BLaER1 (cell line): ENCODE data around the gene OR51B4.

Source experiments
- H3K27ac ChIP-seq: shearing (Covaris generic); formaldehyde crosslinking; 2 replicates; pipeline ENCODE4 v1.8.1; 2022
- H3K27me3 ChIP-seq: shearing (Covaris generic); formaldehyde crosslinking; 2 replicates; pipeline ENCODE4 v1.8.1; 2022
- H3K36me3 ChIP-seq: shearing (Covaris generic); formaldehyde crosslinking; 2 replicates; pipeline ENCODE4 v1.8.1; 2022
- H3K4me1 ChIP-seq: shearing (Covaris generic); formaldehyde crosslinking; 2 replicates; pipeline ENCODE4 v1.8.1; 2022
- H3K4me2 ChIP-seq: shearing (Covaris generic); formaldehyde crosslinking; 2 replicates; pipeline ENCODE4 v1.8.1; 2022
- H3K4me3 ChIP-seq: shearing (Covaris generic); formaldehyde crosslinking; 2 replicates; pipeline ENCODE4 v1.8.1; 2022
- H3K9ac ChIP-seq: shearing (Covaris generic); formaldehyde crosslinking; 2 replicates; pipeline ENCODE4 v1.8.1; 2022
- H3K9me3 ChIP-seq: shearing (Covaris generic); formaldehyde crosslinking; 2 replicates; pipeline ENCODE4 v1.8.1; 2022
- H4K20me1 ChIP-seq: shearing (Covaris generic); formaldehyde crosslinking; 2 replicates; pipeline ENCODE4 v1.8.1; 2022
- Cebpa-rat ChIP-seq: shearing (Covaris generic); IDR thresholded peaks from 2 replicates; pipeline ENCODE4 v1.8.1; 2022

Gene OR51B4

GRCh38 chr11:5293028-5293427 is 8.7 kb downstream of the OR51B4 start:
- peaks cover 7% of the 10 kb centered on the region; the same call in 1 of the 2 replicates for H3K9me3 ChIP-seq
- no peak for TF ChIP-seq Cebpa-rat
- H4K20me1 ChIP-seq = no peaks in the 10 kb centered on the region
- H3K4me3 ChIP-seq = no peak overlapping the region
- no peak overlapping the region for H3K9ac ChIP-seq
- H3K4me1 ChIP-seq = no peaks in the 10 kb centered on the region
- H3K36me3 ChIP-seq = no peaks in the 10 kb centered on the region
- no peak overlapping the region for H3K27ac ChIP-seq
- no peak overlapping the region for H3K4me2 ChIP-seq
- H3K27me3 ChIP-seq = no peaks in the 10 kb centered on the region

GRCh38 chr11:5291207-5291838 is 10.4 kb downstream of the OR51B4 start:
- peaks cover 7% of the 10 kb centered on the region; the same call in 1 of the 2 replicates for H3K9me3 ChIP-seq
- no peaks in the 10 kb centered on the region for H4K20me1 ChIP-seq
- no peak for TF ChIP-seq Cebpa-rat
- no peaks in the 10 kb centered on the region for H3K36me3 ChIP-seq
- H3K9ac ChIP-seq = no peak overlapping the region
- no peak overlapping the region for H3K4me2 ChIP-seq
- H3K4me3 ChIP-seq = no peak overlapping the region
- H3K27ac ChIP-seq = no peak overlapping the region
- no peaks in the 10 kb centered on the region for H3K4me1 ChIP-seq
- H3K27me3 ChIP-seq = no peaks in the 10 kb centered on the region

- no peaks in the 10 kb centered on the region for H3K4me1 ChIP-seq
- no peak overlapping the region for H3K4me2 ChIP-seq
- H3K9me3 ChIP-seq = peaks cover 7% of the 10 kb centered on the region; the same call in 1 of the 2 replicates
- H3K27me3 ChIP-seq = no peaks in the 10 kb centered on the region
- H4K20me1 ChIP-seq = no peaks in the 10 kb centered on the region
- H3K36me3 ChIP-seq = no peaks in the 10 kb centered on the region
- no peak for TF ChIP-seq Cebpa-rat
- no peak overlapping the region for H3K9ac ChIP-seq
- H3K4me3 ChIP-seq = no peak overlapping the region
- H3K27ac ChIP-seq = no peak overlapping the region
Observed at GRCh38 chr11:5290106-5290505, 11.6 kb downstream of the OR51B4 start.

GRCh38 chr11:5289696-5290095 is 12.1 kb downstream of the OR51B4 start:
- TF ChIP-seq Cebpa-rat = no peak
- no peaks in the 10 kb centered on the region for H4K20me1 ChIP-seq
- H3K4me2 ChIP-seq = no peak overlapping the region
- H3K4me1 ChIP-seq = no peaks in the 10 kb centered on the region
- H3K4me3 ChIP-seq = no peak overlapping the region
- H3K9ac ChIP-seq = no peak overlapping the region
- H3K9me3 ChIP-seq = peaks cover 7% of the 10 kb centered on the region; the same call in 1 of the 2 replicates
- H3K27ac ChIP-seq = no peak overlapping the region
- no peaks in the 10 kb centered on the region for H3K27me3 ChIP-seq
- no peaks in the 10 kb centered on the region for H3K36me3 ChIP-seq

GRCh38 chr11:5288906-5289550 is 12.7 kb downstream of the OR51B4 start:
- Histone ChIP-seq H3K9me3 (0 out of 2 replicates have a peak, but pooled peaks cover under 1% of the 10 kb centered on the region), H3K4me3 (no peak overlapping the region), H3K4me1 (no peaks in the 10 kb centered on the region), H3K27ac (no peak overlapping the region), H3K4me2 (no peak overlapping the region), H3K9ac (no peak overlapping the region), H4K20me1 (no peaks in the 10 kb centered on the region), H3K27me3 (no peaks in the 10 kb centered on the region), H3K36me3 (no peaks in the 10 kb centered on the region)
- TF ChIP-seq Cebpa-rat = no peak

- Histone ChIP-seq H3K36me3 (no peaks in the 10 kb centered on the region), H3K9ac (no peak overlapping the region), H3K27ac (no peak overlapping the region), H3K9me3 (no peaks in the 10 kb centered on the region), H3K4me2 (no peak overlapping the region), H3K4me1 (no peaks in the 10 kb centered on the region), H3K27me3 (no peaks in the 10 kb centered on the region), H4K20me1 (no peaks in the 10 kb centered on the region), H3K4me3 (no peak overlapping the region)
- no peak for TF ChIP-seq Cebpa-rat
Observed at GRCh38 chr11:5288108-5288905, 13.4 kb downstream of the OR51B4 start.

- no peaks in the 10 kb centered on the region for H3K4me1 ChIP-seq
- no peaks in the 10 kb centered on the region for H3K36me3 ChIP-seq
- H3K4me3 ChIP-seq = no peak overlapping the region
- TF ChIP-seq Cebpa-rat = no peak
- no peak overlapping the region for H3K27ac ChIP-seq
- H3K9ac ChIP-seq = no peak overlapping the region
- H3K27me3 ChIP-seq = no peaks in the 10 kb centered on the region
- no peaks in the 10 kb centered on the region for H4K20me1 ChIP-seq
- H3K9me3 ChIP-seq = no peaks in the 10 kb centered on the region
- H3K4me2 ChIP-seq = no peak overlapping the region
Observed at GRCh38 chr11:5286901-5287300, 14.8 kb downstream of the OR51B4 start.

GRCh38 chr11:5286351-5286750 is 15.4 kb downstream of the OR51B4 start:
- H3K27me3 ChIP-seq = no peaks in the 10 kb centered on the region
- H3K27ac ChIP-seq = no peak overlapping the region
- no peaks in the 10 kb centered on the region for H3K36me3 ChIP-seq
- H3K4me2 ChIP-seq = no peak overlapping the region
- no peaks in the 10 kb centered on the region for H3K4me1 ChIP-seq
- H4K20me1 ChIP-seq = no peaks in the 10 kb centered on the region
- H3K4me3 ChIP-seq = no peak overlapping the region
- no peak for TF ChIP-seq Cebpa-rat
- no peak overlapping the region for H3K9ac ChIP-seq
- H3K9me3 ChIP-seq = no peaks in the 10 kb centered on the region

GRCh38 chr11:5285703-5286340 is 15.9 kb downstream of the OR51B4 start:
- H3K4me1 ChIP-seq = no peaks in the 10 kb centered on the region
- no peak overlapping the region for H3K4me2 ChIP-seq
- no peak overlapping the region for H3K27ac ChIP-seq
- H4K20me1 ChIP-seq = no peaks in the 10 kb centered on the region
- no peak overlapping the region for H3K4me3 ChIP-seq
- H3K27me3 ChIP-seq = no peaks in the 10 kb centered on the region
- H3K9me3 ChIP-seq = no peaks in the 10 kb centered on the region
- H3K36me3 ChIP-seq = no peaks in the 10 kb centered on the region
- no peak for TF ChIP-seq Cebpa-rat
- no peak overlapping the region for H3K9ac ChIP-seq
